Skeletal muscle cell (primary cell): ENCODE results near the gene CES5A.
"Not testable (repeated sequence)": the region's sequence is repeated elsewhere in the genome, so short reads cannot be mapped to it uniquely, and the experiment has no call there.

Source experiments
- DNase-seq: peaks from one replicate; pipeline ENCODE4 v3.0.0-alpha.2; 2010; ENCODE audit warnings: low read depth
- H3K4me3 ChIP-seq: 2 replicates; pipeline ENCODE4 v1.5.1; 2011; ENCODE audit warnings: low read depth, mild to moderate bottlenecking, control low read depth, low read length, moderate library complexity

The CES5A gene

GRCh38 chr16:55875273-55875672 is at the start of gene CES5A:
CES5A (minus strand) TSS chr16:55875373; CDS start chr16:55875221, 152 bp downstream.
- H3K4me3 ChIP-seq: no peak within 1 kb of the TSS
- no peak for DNase-seq

- DNase-seq: no peak
- no peak overlapping the region for H3K4me3 ChIP-seq
These were observed 47.5 kb upstream of the CES5A start for GRCh38 chr16:55922662-55923061.

DNA sequence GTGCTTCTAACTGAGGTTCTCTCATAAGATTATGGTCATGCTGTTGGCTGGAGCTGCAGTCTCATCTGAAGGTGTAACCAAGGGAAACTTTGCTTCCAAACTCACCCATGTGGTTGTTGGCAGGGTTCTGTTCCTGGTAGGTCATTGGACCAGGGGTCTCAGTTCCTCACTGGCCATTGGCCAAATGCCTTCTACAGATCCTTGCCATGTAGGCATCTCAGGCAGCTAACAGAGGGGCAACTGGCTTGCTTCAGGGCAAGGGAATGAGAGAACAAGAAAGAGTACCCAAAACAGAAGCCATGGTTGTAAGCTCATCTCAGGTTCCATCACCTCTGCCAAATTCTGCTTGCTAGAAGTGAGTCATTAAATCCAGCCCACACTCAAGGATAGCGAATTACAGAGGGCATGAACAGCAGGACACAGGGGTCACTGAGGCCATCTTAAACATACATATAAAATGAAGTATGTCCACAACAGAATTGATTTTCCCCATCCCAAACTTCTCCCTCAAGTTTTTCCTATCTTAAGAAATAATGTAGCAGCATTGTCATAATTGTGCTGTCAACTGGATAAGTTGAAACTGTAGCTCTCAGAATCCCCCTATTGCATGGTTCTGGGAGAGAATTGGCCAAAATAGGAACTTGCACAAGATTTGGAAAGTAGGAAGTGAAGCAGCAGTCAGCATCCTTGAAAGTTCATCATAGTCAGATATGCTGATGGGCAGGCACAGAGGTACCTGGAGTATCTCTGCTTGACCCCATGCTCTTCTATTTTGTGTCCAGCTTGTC is 42.4 kb upstream of the CES5A start:
- H3K4me3 ChIP-seq: no peak overlapping the region
- no peak for DNase-seq

- no peak overlapping the region for H3K4me3 ChIP-seq
- no peak for DNase-seq
These were observed 40.1 kb upstream of the CES5A start for GRCh38 chr16:55915096-55915827.

- no peak for DNase-seq
- no peak overlapping the region for H3K4me3 ChIP-seq
These were observed 39.2 kb upstream of the CES5A start for GRCh38 chr16:55914383-55914782.

- no peak for DNase-seq
- H3K4me3 ChIP-seq: no peak overlapping the region
These were observed 38.5 kb upstream of the CES5A start for GRCh38 chr16:55913716-55914115.

GRCh38 chr16:55913121-55913520 is 37.9 kb upstream of the CES5A start:
- H3K4me3 ChIP-seq, DNase-seq: not testable (repeated sequence)

GRCh38 chr16:55912022-55912421 is 36.8 kb upstream of the CES5A start:
- no peak overlapping the region for H3K4me3 ChIP-seq
- no peak for DNase-seq

DNA sequence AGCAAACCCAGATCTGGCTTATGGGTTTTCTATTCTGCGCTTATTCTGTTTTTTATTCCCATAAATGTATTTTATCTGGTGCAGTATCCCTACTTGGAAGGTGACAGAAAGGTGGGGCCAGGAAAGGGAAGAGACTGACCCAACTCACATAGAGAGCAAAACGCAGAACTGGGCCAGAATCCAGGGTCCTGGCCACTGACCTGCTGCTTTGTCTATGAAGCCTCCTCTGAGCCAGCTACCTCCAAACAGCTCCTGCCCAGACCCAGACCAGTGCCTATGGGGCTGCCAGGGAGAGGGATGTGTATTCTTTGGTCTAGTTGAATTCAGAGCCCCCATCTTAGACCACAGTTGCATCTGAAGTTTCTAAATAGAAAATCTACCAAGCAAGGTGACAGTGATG is 36.4 kb upstream of the CES5A start:
- no peak overlapping the region for H3K4me3 ChIP-seq
- DNase-seq: no peak

DNA sequence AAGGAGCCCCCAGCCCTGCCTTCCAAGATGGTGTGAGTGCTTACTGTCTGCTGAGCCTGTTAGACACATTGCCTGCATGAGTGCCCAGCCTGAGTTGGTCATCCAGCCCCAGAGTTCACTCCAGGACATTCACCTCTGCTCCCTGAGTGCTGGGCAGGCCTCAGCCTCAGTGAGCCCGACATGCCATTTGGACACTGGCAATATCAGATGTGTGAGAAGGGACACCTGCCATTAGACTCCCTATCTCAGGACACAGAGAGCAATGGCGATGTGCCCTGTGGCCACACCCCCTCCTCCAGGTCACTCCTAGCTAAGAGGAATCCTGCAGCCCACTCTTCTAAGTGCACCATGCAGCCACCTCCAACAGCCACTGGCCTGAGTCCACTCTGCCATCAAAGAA is 34.7 kb upstream of the CES5A start:
- no peak overlapping the region for H3K4me3 ChIP-seq
- DNase-seq: no peak

DNA sequence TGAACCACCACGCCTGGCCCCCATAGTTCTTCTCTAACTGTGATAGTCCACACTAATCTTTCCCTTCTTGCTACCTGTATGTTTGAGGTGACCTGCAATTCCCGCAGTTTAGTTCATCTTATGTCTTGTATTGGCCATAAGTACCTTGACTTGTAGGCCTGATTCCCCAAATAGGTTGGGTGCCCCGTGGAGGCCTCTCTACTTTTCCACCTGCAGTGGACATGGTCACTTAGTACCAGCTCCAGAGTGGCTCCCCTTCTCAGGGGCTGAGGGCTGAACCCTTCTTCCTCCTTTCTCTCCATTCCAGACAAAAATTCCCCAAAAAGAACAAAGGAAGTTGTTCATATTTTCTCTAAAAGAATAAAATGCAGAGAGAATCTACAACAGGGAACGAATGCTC is 33.5 kb upstream of the CES5A start:
- H3K4me3 ChIP-seq: no peak overlapping the region
- no peak for DNase-seq

DNA sequence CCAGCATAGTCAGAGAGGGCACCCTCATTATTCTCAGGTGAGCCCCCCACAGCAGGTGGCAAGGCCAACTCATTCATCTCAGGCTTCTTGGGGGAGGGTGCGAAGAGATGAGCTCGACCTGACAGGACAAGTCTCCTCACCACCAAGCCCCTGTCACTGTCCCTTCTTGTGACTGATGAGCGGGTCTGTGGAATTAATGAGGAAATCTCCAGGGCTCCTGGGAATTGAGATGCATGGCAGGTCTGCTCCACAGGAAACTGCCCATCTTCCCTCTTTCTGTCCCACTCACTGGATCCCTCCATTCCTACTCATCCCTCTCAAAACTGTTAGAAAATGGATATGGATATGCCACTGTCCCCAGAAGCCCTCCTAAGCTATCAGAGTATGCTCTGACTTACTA is 32.5 kb upstream of the CES5A start:
- H3K4me3 ChIP-seq: no peak overlapping the region
- no peak for DNase-seq

DNA sequence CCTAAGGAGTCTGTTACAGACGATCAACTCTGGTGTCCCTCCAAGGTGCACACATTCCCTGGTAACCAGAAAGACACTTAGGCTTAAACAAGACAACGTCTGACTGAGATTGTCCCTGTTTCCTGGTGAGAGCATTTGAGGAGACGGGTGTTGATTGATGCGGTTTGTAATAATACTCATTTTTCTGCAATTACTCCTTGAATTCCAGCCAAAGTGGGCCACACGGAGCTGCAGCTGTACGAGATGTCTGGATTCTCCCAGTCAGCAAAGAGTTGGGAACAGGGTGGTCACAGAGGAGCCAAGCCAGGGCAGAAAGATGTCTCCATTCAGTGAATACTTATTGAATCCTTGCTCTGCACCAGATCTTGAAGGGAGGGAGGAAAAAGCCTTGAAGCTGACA is 30.9 kb upstream of the CES5A start:
- no peak for DNase-seq
- H3K4me3 ChIP-seq: no peak overlapping the region

- no peak overlapping the region for H3K4me3 ChIP-seq
- no peak for DNase-seq
These were observed 30.5 kb upstream of the CES5A start for GRCh38 chr16:55905651-55906050.

DNA sequence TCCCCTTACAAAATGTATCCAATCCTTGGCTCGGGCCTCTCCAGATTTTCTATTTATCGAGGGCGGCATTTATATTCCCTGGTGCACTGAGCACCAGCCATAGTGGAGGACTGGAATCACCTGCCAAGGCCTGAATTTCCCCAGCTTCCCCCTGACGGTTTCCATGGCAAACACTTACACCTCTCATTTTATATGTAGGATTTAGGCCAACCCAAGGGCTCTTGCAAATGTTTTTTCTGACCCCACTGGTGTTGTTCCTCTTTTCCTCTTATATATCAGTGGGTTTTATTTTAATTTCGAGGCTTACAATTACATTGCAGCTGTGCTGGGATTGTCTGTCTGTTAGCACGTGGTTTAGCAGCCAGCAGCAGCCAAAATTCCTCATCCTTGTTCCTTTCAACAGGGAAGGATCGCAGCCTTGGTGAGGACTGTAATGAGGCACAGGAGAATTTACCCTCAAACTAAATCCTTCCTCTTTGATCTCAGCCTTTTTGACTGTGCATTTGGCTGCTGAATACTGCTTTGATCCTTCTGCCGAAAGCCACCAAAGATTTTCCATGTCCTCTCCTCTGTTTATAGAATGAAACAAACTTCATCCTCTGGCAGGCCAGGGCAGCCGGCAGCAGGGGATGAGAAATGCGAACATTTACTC is 26.5 kb upstream of the CES5A start:
- H3K4me3 ChIP-seq: no peak overlapping the region
- DNase-seq: no peak

DNA sequence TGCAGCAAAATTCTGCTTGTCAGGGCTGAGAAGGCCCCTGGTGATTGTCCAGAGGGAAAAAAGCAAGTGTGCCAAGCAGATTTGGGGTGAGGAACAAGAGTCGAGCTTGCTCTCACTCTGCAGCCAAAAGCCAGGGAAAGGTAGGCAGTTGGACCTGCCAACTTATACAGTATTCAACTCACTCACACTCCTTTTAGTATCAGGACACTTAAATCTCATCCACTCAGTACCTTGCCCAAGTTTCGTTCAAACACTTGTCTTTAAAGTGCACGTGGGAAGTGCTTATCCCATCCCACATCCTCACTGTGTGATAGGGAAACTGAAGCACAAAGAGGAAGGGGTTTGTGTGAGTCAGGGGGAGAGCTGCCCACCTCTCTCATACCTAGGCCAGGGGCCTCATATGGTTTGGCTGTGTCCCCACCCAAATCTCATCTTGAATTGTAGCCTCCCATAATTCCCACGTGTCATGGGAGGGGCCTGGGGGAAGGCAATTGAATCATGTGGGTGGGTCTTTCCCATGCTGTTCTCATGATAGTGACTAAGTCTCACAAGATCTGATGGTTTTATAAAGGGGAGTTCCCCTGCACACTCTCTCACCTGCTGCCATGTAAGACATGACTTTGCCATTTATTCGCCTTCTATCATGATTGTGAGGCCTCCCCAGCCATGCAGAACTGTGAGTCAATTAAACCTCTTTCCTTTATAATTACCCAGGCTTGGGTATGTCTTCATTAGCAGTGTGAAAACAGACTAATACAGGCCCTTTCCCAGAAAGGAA is 25.6 kb upstream of the CES5A start:
- no peak overlapping the region for H3K4me3 ChIP-seq
- no peak for DNase-seq

DNA sequence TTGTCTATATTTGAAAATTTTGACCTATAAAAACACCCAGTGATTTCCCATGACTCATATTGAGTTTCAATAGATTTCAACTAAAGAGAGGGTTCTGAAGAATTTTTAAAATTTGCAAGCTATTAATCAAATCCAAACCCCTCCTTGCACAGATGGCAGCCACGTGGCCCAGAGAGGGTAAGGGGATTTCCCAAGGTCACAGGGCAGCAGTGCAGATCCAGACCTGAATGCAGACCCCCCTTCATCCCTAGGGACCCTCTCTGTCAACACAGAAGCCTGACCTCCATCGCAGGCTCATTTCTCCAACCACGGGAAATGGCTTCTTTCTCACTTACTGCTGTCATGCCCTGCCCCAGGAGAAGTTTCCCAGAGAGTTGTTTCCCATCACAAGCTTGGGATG is 24.7 kb upstream of the CES5A start:
- no peak for DNase-seq
- H3K4me3 ChIP-seq: no peak overlapping the region

- DNase-seq: no peak
- H3K4me3 ChIP-seq: no peak overlapping the region
These were observed 23.4 kb upstream of the CES5A start for GRCh38 chr16:55898592-55898991.

- DNase-seq: no peak
- no peak overlapping the region for H3K4me3 ChIP-seq
These were observed 17.6 kb upstream of the CES5A start for GRCh38 chr16:55892821-55893220.

DNA sequence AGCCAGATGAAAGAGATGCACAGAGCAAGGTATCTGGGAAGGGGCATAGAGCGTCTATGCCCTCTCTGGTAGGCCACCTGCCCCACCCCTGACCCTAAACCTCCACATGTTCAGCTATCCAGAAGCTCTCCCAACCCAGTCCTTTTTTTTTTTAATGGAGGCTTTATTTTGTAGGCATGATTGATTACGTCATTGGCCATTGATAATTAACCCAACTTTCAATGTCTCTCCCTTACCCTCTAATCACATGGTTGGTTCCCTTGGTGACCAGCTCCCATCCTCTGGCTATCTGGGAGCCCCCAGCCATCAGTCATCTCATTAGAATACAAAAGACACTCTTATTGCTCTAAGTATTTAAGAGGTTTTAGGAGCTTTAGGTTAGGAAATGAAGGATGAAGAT is 14.3 kb upstream of the CES5A start:
- no peak overlapping the region for H3K4me3 ChIP-seq
- DNase-seq: no peak
